ENCODE measurements around the gene TBPL1. TPM values are rescaled to one million over a fixed set of nuclear protein-coding genes. Genes with fewer than 3 reads are reported as not detected.

The TBPL1 gene
- total and polyA plus RNA-seq, 9 of the 15 experiments (the other 6 are each of a cell fraction or from before 2014, with no cell fraction given) = 78.1 to 152 (median 107) TPM

DNA sequence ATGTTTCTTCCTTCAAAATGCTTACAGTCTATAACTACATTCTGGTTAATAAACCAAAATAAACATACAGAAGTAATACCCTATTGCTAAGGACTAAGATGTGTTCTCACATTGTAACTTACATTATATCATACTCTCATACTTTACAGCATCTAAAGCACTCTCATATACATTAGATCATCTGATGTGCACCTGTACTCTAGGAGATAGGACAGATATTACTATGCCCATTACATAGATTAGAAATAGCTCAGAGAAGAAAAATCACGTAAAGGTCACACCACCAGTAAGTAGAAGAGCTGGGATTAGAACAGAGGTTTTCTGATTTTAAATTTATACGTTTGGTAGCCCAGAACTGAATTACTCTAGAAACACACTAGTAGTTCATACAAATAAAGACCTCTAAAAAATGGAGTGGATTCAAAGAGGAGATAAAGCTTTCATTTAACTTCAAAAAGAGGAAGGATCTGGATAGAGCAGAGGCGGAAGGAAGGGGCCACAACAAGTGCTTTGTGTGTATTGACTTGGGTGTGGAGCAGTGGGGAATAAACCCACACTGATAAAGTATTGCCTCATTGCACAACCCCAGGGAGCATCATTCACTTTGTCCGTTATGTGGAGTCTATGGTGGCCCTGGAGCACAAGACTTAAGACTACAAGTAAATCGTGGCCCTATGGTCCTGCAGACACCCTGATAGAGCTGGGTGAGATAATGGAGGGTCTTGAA lies 68.5 kb downstream of the TBPL1 start (continued):
- TF ChIP-seq, protein P1, sequence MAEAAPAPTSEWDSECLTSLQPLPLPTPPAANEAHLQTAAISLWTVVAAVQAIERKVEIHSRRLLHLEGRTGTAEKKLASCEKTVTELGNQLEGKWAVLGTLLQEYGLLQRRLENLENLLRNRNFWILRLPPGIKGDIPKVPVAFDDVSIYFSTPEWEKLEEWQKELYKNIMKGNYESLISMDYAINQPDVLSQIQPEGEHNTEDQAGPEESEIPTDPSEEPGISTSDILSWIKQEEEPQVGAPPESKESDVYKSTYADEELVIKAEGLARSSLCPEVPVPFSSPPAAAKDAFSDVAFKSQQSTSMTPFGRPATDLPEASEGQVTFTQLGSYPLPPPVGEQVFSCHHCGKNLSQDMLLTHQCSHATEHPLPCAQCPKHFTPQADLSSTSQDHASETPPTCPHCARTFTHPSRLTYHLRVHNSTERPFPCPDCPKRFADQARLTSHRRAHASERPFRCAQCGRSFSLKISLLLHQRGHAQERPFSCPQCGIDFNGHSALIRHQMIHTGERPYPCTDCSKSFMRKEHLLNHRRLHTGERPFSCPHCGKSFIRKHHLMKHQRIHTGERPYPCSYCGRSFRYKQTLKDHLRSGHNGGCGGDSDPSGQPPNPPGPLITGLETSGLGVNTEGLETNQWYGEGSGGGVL (CRISPR knock-in tag; IDR thresholded peaks at IDR 0.05) = no peak
- no peak for TF ChIP-seq GATAD2B (IDR thresholded peaks at IDR 0.05; ENCODE audit: borderline replicate concordance)
- TF ChIP-seq ETV1 (tag; conservative IDR thresholded peaks at IDR 0.05; ENCODE audit: low read depth) = peak; percentile 49; the same call in 1 of the 2 replicates
- TF ChIP-seq, protein P2, sequence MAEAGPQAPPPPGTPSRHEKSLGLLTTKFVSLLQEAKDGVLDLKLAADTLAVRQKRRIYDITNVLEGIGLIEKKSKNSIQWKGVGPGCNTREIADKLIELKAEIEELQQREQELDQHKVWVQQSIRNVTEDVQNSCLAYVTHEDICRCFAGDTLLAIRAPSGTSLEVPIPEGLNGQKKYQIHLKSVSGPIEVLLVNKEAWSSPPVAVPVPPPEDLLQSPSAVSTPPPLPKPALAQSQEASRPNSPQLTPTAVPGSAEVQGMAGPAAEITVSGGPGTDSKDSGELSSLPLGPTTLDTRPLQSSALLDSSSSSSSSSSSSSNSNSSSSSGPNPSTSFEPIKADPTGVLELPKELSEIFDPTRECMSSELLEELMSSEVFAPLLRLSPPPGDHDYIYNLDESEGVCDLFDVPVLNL (CRISPR knock-in tag; IDR thresholded peaks at IDR 0.05; ENCODE audit: low read depth) = no peak
- TF ChIP-seq XRCC4 (IDR thresholded peaks at IDR 0.05; ENCODE audit: extremely low read depth, insufficient read depth, insufficient read length) = no peak
- no peak for TF ChIP-seq NFYB (IDR thresholded peaks at IDR 0.05; ENCODE audit: extremely low read depth, insufficient read length)
- peak; percentile 64; the same call in 1 of the 2 replicates for TF ChIP-seq ZNF766 (CRISPR knock-in tag; conservative IDR thresholded peaks at IDR 0.05)
- TF ChIP-seq ZSCAN32 (CRISPR knock-in tag; IDR thresholded peaks at IDR 0.05) = no peak
- TF ChIP-seq TCF3 (CRISPR knock-in tag; IDR thresholded peaks at IDR 0.05) = 0 out of 2 replicates have a peak, but pooled peaks have one; percentile 19
- no peak for TF ChIP-seq CREBBP (IDR thresholded peaks at IDR 0.05; ENCODE audit: low read depth, low read length)
- TF ChIP-seq ZFX (CRISPR knock-in tag; IDR thresholded peaks at IDR 0.05) = no peak
- TF ChIP-seq SRF (CRISPR knock-in tag; IDR thresholded peaks at IDR 0.05) = no peak
- TF ChIP-seq, protein P3, sequence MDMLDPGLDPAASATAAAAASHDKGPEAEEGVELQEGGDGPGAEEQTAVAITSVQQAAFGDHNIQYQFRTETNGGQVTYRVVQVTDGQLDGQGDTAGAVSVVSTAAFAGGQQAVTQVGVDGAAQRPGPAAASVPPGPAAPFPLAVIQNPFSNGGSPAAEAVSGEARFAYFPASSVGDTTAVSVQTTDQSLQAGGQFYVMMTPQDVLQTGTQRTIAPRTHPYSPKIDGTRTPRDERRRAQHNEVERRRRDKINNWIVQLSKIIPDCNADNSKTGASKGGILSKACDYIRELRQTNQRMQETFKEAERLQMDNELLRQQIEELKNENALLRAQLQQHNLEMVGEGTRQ (CRISPR knock-in tag; IDR thresholded peaks at IDR 0.05) = no peak
- TF ChIP-seq SOX6 (IDR thresholded peaks at IDR 0.05) = peak; percentile 81; the same call in 1 of the 2 replicates
- TF ChIP-seq ARID1B (IDR thresholded peaks at IDR 0.05) = peak; percentile 56
- TF ChIP-seq, protein P4, sequence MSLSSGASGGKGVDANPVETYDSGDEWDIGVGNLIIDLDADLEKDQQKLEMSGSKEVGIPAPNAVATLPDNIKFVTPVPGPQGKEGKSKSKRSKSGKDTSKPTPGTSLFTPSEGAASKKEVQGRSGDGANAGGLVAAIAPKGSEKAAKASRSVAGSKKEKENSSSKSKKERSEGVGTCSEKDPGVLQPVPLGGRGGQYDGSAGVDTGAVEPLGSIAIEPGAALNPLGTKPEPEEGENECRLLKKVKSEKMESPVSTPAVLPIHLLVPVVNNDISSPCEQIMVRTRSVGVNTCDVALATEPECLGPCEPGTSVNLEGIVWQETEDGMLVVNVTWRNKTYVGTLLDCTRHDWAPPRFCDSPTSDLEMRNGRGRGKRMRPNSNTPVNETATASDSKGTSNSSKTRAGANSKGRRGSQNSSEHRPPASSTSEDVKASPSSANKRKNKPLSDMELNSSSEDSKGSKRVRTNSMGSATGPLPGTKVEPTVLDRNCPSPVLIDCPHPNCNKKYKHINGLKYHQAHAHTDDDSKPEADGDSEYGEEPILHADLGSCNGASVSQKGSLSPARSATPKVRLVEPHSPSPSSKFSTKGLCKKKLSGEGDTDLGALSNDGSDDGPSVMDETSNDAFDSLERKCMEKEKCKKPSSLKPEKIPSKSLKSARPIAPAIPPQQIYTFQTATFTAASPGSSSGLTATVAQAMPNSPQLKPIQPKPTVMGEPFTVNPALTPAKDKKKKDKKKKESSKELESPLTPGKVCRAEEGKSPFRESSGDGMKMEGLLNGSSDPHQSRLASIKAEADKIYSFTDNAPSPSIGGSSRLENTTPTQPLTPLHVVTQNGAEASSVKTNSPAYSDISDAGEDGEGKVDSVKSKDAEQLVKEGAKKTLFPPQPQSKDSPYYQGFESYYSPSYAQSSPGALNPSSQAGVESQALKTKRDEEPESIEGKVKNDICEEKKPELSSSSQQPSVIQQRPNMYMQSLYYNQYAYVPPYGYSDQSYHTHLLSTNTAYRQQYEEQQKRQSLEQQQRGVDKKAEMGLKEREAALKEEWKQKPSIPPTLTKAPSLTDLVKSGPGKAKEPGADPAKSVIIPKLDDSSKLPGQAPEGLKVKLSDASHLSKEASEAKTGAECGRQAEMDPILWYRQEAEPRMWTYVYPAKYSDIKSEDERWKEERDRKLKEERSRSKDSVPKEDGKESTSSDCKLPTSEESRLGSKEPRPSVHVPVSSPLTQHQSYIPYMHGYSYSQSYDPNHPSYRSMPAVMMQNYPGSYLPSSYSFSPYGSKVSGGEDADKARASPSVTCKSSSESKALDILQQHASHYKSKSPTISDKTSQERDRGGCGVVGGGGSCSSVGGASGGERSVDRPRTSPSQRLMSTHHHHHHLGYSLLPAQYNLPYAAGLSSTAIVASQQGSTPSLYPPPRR (CRISPR knock-in tag; IDR thresholded peaks at IDR 0.05; ENCODE audit: borderline replicate concordance) = no peak

All from K562 (cell line).